Neural cell (in vitro differentiated cells): ENCODE results near the gene GMPR2. TPM values are rescaled to one million over a fixed set of nuclear protein-coding genes. Genes with fewer than 3 reads are reported as not detected.

Experiments used
- H2AFZ ChIP-seq: fragments of 200-600, 300-800 bp; sonication (generic), shearing (Covaris generic); 2 replicates; pipeline ENCODE4 v1.6.0; 2014; ENCODE audit warnings: low read depth, mild to moderate bottlenecking, antibody characterized with exemption, low read length, moderate library complexity
- H3F3A ChIP-seq: fragments of 200-600 bp; shearing (Covaris generic); 2 replicates; pipeline ENCODE4 v1.6.1; 2016; ENCODE audit warnings: mild to moderate bottlenecking, moderate library complexity, mixed read lengths, antibody characterized with exemption, low read length; ENCODE audit not compliant: insufficient read depth, poor library complexity, severe bottlenecking
- H3K27ac ChIP-seq: fragments of 200-600, 300-800 bp; sonication (generic), shearing (Covaris generic); 2 replicates; pipeline ENCODE4 v1.5.1; 2014; ENCODE audit warnings: mild to moderate bottlenecking, low read length, moderate library complexity
- H3K27me3 ChIP-seq: fragments of 300-800, 200-600 bp; sonication (generic), shearing (Covaris generic); 2 replicates; pipeline ENCODE4 v1.6.0; 2014; ENCODE audit warnings: mild to moderate bottlenecking, low read depth, low read length, moderate library complexity; ENCODE audit not compliant: insufficient read depth
- H3K36me3 ChIP-seq: fragments of 300-800, 200-600 bp; sonication (generic), shearing (Covaris generic); 2 replicates; pipeline ENCODE4 v1.5.1; 2014; ENCODE audit warnings: mild to moderate bottlenecking, antibody characterized with exemption, low read length, moderate library complexity; ENCODE audit not compliant: insufficient read depth
- H3K4me2 ChIP-seq: fragments of 300-800, 200-600 bp; sonication (generic), shearing (Covaris generic); 2 replicates; pipeline ENCODE4 v1.6.0; 2014; ENCODE audit warnings: mild to moderate bottlenecking, low read length
- H3K4me3 ChIP-seq: fragments of 300-800, 200-600 bp; sonication (generic), shearing (Covaris generic); 2 replicates; pipeline ENCODE4 v1.5.1; 2014; ENCODE audit warnings: mild to moderate bottlenecking, low read length, moderate library complexity
- H3K79me2 ChIP-seq: fragments of 200-600 bp; shearing (Covaris generic); replicated peaks from 2 replicates; pipeline ENCODE4 v1.6.0; 2014; ENCODE audit warnings: mild to moderate bottlenecking, low read length, moderate library complexity; ENCODE audit not compliant: insufficient read depth
- H3K9ac ChIP-seq: fragments of 300-800, 200-600 bp; sonication (generic), shearing (Covaris generic); 2 replicates; pipeline ENCODE4 v1.6.1; 2016; ENCODE audit warnings: mild to moderate bottlenecking, low read length, mixed read lengths
- H3K9me2 ChIP-seq: fragments of 200-600 bp; shearing (Covaris generic); 2 replicates; pipeline ENCODE4 v1.6.1; 2016; ENCODE audit warnings: mild to moderate bottlenecking, low read length, mixed read lengths; ENCODE audit not compliant: insufficient read depth
- H3K9me3 ChIP-seq: fragments of 200-600, 300-800 bp; sonication (generic), shearing (Covaris generic); 2 replicates; pipeline ENCODE4 v1.6.1; 2016; ENCODE audit warnings: mild to moderate bottlenecking, mixed run types, low read length, moderate library complexity, mixed read lengths
- H4K20me1 ChIP-seq: fragments of 200-600 bp; shearing (Covaris generic); 2 replicates; pipeline ENCODE4 v1.6.1; 2016; ENCODE audit warnings: mild to moderate bottlenecking, mixed run types; ENCODE audit not compliant: insufficient read depth
- EP300 ChIP-seq: fragments of 450-650 bp; conservative IDR thresholded peaks from 2 replicates; pipeline ENCODE4 v1.6.1; 2014; ENCODE audit warnings: antibody characterized with exemption, mild to moderate bottlenecking, moderate library complexity; ENCODE audit not compliant: poor library complexity, severe bottlenecking
- EZH2 ChIP-seq: fragments of 200-600, 300-800 bp; shearing (Covaris generic), sonication (generic); IDR thresholded peaks from 2 replicates; pipeline ENCODE4 v1.6.1; 2014; ENCODE audit warnings: antibody characterized with exemption, low read length, borderline replicate concordance, mild to moderate bottlenecking; ENCODE audit not compliant: insufficient read depth, poor library complexity, severe bottlenecking
- MXI1 ChIP-seq: fragments of 450-650 bp; conservative IDR thresholded peaks from 2 replicates; pipeline ENCODE4 v1.6.1; 2014; ENCODE audit warnings: antibody characterized with exemption, mild to moderate bottlenecking; ENCODE audit not compliant: poor library complexity, severe bottlenecking
- POLR2AphosphoS5 ChIP-seq: IDR thresholded peaks from 2 replicates; pipeline ENCODE4 v1.6.1; 2012
- RAD21 ChIP-seq: fragments of 450-650 bp; conservative IDR thresholded peaks from 2 replicates; pipeline ENCODE4 v1.6.1; 2014; ENCODE audit warnings: antibody characterized with exemption, mild to moderate bottlenecking, moderate library complexity
- SMC3 ChIP-seq: fragments of 450-650 bp; conservative IDR thresholded peaks from 2 replicates; pipeline ENCODE4 v1.6.1; 2014; ENCODE audit warnings: antibody characterized with exemption, mild to moderate bottlenecking, moderate library complexity; ENCODE audit not compliant: poor library complexity
- TAF1 ChIP-seq: IDR thresholded peaks from 2 replicates; pipeline ENCODE4 v1.6.1; 2012; ENCODE audit warnings: low read depth
- polyA plus RNA-seq: library from polyadenylated mRNA; depleted of rRNA; stranded (reverse); fragments of >200 nt; gene quantifications from 2 replicates; pipeline ENCODE4 v1.2.3, GENCODE V29; 2014
- TF ChIP-seq, protein P1 (sequence below): fragments of 450-650 bp; IDR thresholded peaks from 2 replicates; pipeline ENCODE4 v1.5.1; 2014; ENCODE audit warnings: antibody characterized with exemption, mild to moderate bottlenecking, moderate library complexity; ENCODE audit not compliant: poor library complexity, severe bottlenecking
- TF ChIP-seq, protein P2 (sequence below): IDR thresholded peaks from 2 replicates; pipeline ENCODE4 v1.6.1; 2012; ENCODE audit warnings: borderline replicate concordance

GMPR2 gene
- polyA plus RNA-seq, 1 donor from 2014 or later, result 132 TPM

DNA sequence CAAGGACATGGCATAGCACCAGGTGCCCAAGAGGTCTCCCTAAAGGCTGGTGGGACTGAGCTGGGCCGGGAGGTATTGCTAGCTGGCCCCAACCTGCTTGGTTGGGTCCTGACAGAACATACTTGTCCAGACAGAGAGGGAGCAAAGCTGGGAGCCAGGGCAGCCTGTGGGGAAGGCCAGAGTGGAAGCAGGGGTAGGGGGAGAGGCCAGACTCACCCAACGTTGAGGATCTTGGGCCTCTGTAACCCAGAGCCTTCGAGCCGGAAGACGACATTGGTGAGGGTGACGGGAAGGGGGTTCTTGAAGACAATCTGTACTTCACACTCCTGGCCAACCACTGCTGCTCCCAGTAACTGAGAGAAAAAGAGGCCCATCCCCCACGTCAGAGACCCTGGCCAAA is 21.2 kb downstream of the GMPR2 start:
- H3K79me2 ChIP-seq, result no peaks in the 10 kb centered on the region
- no peaks in the 10 kb centered on the region for H4K20me1 ChIP-seq
- H3K27me3 ChIP-seq, result no peaks in the 10 kb centered on the region
- H3K4me3 ChIP-seq, result no peak overlapping the region
- H2AFZ ChIP-seq, result no peak overlapping the region
- TF ChIP-seq POLR2AphosphoS5, result no peak
- no peak for TF ChIP-seq TAF1
- no peak for TF ChIP-seq EP300
- TF ChIP-seq, protein P1, sequence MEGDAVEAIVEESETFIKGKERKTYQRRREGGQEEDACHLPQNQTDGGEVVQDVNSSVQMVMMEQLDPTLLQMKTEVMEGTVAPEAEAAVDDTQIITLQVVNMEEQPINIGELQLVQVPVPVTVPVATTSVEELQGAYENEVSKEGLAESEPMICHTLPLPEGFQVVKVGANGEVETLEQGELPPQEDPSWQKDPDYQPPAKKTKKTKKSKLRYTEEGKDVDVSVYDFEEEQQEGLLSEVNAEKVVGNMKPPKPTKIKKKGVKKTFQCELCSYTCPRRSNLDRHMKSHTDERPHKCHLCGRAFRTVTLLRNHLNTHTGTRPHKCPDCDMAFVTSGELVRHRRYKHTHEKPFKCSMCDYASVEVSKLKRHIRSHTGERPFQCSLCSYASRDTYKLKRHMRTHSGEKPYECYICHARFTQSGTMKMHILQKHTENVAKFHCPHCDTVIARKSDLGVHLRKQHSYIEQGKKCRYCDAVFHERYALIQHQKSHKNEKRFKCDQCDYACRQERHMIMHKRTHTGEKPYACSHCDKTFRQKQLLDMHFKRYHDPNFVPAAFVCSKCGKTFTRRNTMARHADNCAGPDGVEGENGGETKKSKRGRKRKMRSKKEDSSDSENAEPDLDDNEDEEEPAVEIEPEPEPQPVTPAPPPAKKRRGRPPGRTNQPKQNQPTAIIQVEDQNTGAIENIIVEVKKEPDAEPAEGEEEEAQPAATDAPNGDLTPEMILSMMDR, result no peak
- TF ChIP-seq RAD21, result no peak
- TF ChIP-seq SMC3, result no peak
- TF ChIP-seq MXI1, result no peak
- TF ChIP-seq EZH2, result no peak
- TF ChIP-seq, protein P2, sequence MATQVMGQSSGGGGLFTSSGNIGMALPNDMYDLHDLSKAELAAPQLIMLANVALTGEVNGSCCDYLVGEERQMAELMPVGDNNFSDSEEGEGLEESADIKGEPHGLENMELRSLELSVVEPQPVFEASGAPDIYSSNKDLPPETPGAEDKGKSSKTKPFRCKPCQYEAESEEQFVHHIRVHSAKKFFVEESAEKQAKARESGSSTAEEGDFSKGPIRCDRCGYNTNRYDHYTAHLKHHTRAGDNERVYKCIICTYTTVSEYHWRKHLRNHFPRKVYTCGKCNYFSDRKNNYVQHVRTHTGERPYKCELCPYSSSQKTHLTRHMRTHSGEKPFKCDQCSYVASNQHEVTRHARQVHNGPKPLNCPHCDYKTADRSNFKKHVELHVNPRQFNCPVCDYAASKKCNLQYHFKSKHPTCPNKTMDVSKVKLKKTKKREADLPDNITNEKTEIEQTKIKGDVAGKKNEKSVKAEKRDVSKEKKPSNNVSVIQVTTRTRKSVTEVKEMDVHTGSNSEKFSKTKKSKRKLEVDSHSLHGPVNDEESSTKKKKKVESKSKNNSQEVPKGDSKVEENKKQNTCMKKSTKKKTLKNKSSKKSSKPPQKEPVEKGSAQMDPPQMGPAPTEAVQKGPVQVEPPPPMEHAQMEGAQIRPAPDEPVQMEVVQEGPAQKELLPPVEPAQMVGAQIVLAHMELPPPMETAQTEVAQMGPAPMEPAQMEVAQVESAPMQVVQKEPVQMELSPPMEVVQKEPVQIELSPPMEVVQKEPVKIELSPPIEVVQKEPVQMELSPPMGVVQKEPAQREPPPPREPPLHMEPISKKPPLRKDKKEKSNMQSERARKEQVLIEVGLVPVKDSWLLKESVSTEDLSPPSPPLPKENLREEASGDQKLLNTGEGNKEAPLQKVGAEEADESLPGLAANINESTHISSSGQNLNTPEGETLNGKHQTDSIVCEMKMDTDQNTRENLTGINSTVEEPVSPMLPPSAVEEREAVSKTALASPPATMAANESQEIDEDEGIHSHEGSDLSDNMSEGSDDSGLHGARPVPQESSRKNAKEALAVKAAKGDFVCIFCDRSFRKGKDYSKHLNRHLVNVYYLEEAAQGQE, result no peak
- no peak overlapping the region for H3K9ac ChIP-seq
- no peaks in the 10 kb centered on the region for H3K9me3 ChIP-seq
- no peaks in the 10 kb centered on the region for H3K9me2 ChIP-seq
- H3F3A ChIP-seq, result no peaks in the 10 kb centered on the region
- H3K36me3 ChIP-seq, result no peaks in the 10 kb centered on the region
- no peak overlapping the region for H3K4me2 ChIP-seq
- H3K27ac ChIP-seq, result no peak overlapping the region

DNA sequence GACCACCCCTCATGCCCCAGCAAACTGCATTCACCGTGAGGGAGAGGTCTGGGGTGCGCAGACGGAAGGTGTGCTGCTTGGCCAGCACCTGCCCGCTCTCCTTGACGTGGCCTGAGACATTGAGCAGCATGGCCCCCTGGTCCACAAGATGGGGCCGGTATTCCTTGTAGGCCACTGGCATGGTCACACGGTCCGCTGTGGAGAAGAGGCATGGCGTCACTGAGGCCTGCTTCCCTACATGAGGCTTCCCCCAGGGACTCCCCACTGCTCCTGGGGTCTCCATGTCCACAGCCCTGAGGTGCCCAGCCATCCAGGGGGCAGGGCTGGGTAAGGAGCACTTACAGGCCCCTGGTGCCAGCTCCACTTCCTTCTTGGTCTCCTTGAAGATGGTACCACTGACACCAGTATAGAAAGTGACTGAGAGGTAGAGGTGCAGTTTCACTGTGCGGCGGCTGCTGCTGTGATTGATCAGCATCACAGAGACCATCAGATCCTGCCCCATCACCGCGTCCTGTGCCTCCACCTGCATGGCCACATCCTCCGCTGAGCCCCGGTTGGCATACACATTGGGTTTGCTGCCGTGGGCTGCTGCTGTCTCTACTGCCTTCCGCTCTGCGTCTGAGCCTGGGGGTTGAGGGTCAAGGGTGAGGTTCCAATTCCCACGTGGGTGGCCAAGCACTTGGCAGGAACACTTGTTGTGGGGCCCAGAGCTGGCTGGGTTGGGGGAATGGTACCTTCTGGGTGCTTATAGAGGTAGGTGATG is 22.1 kb downstream of the GMPR2 start:
- Histone ChIP-seq H3F3A (no peaks in the 10 kb centered on the region), H3K79me2 (no peaks in the 10 kb centered on the region), H3K9me2 (no peaks in the 10 kb centered on the region), H3K4me2 (no peak overlapping the region), H2AFZ (no peak overlapping the region), H4K20me1 (no peaks in the 10 kb centered on the region), H3K9me3 (no peaks in the 10 kb centered on the region), H3K9ac (no peak overlapping the region), H3K4me3 (no peak overlapping the region), H3K36me3 (no peaks in the 10 kb centered on the region), H3K27me3 (no peaks in the 10 kb centered on the region), H3K27ac (no peak overlapping the region)
- no peak for TF ChIP-seq MXI1
- no peak for TF ChIP-seq POLR2AphosphoS5
- no peak for TF ChIP-seq EZH2
- no peak for TF ChIP-seq SMC3
- TF ChIP-seq TAF1, result no peak
- TF ChIP-seq EP300, result no peak
